Measurements from ENCODE around the gene ADCY2.

DNA sequence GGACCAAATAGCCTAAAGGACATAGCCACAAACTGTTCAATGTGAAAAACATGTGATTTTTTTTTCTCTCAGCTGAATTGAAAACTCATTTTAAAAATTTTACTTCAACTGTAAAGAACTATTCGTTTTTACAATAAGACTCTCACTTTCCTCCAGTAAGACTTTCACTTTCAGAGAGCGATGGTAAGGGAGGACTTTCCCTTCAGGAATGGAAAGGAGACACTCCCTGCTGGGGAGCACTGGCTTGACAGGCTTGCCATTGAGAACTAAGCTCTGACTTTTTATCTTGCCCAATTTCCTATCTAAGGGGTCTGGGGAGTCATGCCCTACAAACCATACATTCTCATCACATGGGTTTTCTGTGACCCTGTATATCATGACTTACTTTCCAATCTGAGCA lies 268.3 kb downstream of the ADCY2 start:
- no peak for TF ChIP-seq CTCF (IDR thresholded peaks at IDR 0.05)
- TF ChIP-seq EP300 (IDR thresholded peaks at IDR 0.05), result no peak
- no peak for TF ChIP-seq POLR2AphosphoS5 (IDR thresholded peaks at IDR 0.05)
